ENCODE data around the gene ZBTB42. TPM values are rescaled to one million over a fixed set of nuclear protein-coding genes. Genes with fewer than 3 reads are reported as not detected.

The ZBTB42 gene
- total RNA-seq, 3 donors from 2014 or later = 3.5 to 11.4 (median 9.2) TPM

- TF ChIP-seq CTCF (IDR thresholded peaks at IDR 0.05) (no peak), POLR2AphosphoS5 (IDR thresholded peaks at IDR 0.05) (no peak), POLR2A (IDR thresholded peaks at IDR 0.05) (no peak)
- H3K4me1 ChIP-seq = peaks cover 2 to 4% of the 10 kb centered on the region in 2 donors
- no peaks in the 10 kb centered on the region for H3K36me3 ChIP-seq
- DNase-seq (ENCODE audit: low spot score in 2 of 2) = peak in 1 of 2 donors; percentile 34
- H3K27me3 ChIP-seq = peaks cover 0 to 17% of the 10 kb centered on the region in 2 donors
- H3K4me3 ChIP-seq = no peak overlapping the region
- no peaks in the 10 kb centered on the region for H3K9me3 ChIP-seq
- intact Hi-C loops (cut with DNase I; ENCODE audit: low total_unique reads) = no loop called here
- H3K27ac ChIP-seq = no peak overlapping the region
Observed at GRCh38 chr14:104845033-104845666, 44.2 kb downstream of the ZBTB42 start.

GRCh38 chr14:104845834-104846441, 45.0 kb downstream of the ZBTB42 start:
- TF ChIP-seq POLR2AphosphoS5 (IDR thresholded peaks at IDR 0.05) (no peak), CTCF (IDR thresholded peaks at IDR 0.05) (no peak), POLR2A (IDR thresholded peaks at IDR 0.05) (no peak)
- Histone ChIP-seq H3K36me3 (no peaks in the 10 kb centered on the region), H3K4me3 (no peak overlapping the region), H3K9me3 (no peaks in the 10 kb centered on the region), H3K4me1 (peaks cover 2 to 4% of the 10 kb centered on the region in 2 donors), H3K27ac (no peak overlapping the region), H3K27me3 (peaks cover 0 to 17% of the 10 kb centered on the region in 2 donors)
- peak in 1 of 2 donors; percentile 6 for DNase-seq (ENCODE audit: low spot score in 2 of 2)
- intact Hi-C loops (cut with DNase I; ENCODE audit: low total_unique reads) = no loop called here

- H3K9me3 ChIP-seq = no peaks in the 10 kb centered on the region
- DNase-seq (ENCODE audit: low spot score in 2 of 2) = peak in 1 of 2 donors; percentile 17
- no peaks in the 10 kb centered on the region for H3K36me3 ChIP-seq
- H3K4me1 ChIP-seq = no peaks in the 10 kb centered on the region
- no peak overlapping the region for H3K27ac ChIP-seq
- no peak overlapping the region for H3K4me3 ChIP-seq
- intact Hi-C loops (cut with DNase I; ENCODE audit: low total_unique reads) = no loop called here
- TF ChIP-seq POLR2AphosphoS5 (IDR thresholded peaks at IDR 0.05) = no peak
- TF ChIP-seq POLR2A (IDR thresholded peaks at IDR 0.05) = no peak
- no peaks in the 10 kb centered on the region for H3K27me3 ChIP-seq
Observed at GRCh38 chr14:104852280-104852663, 51.4 kb downstream of the ZBTB42 start.

Other genes starting within 250 kb of the ZBTB42 start
- 10 to 100 TPM in 1 of 3 donors, 1 to 10 TPM in 2; 1.3 to 32.3 (median 4.2) TPM for gene C14orf180, start 221.3 kb upstream of the ZBTB42 start, total RNA-seq
- gene TMEM179, start 196.3 kb upstream of the ZBTB42 start, total RNA-seq = not detected
- gene INF2, start 111.5 kb upstream of the ZBTB42 start, total RNA-seq = 10 to 100 TPM; 31.0 to 70.9 (median 51.5) TPM
- 10 to 100 TPM in 1 of 3 donors, 1 to 10 TPM in 2; 6.9 to 13.0 (median 7.3) TPM for gene ADSS1, start 76.9 kb upstream of the ZBTB42 start, total RNA-seq
- 100 to 1,000 TPM; 181 to 225 (median 223) TPM for gene SIVA1, start 48.0 kb upstream of the ZBTB42 start, total RNA-seq
- gene AKT1, start 5.4 kb upstream of the ZBTB42 start, total RNA-seq = 100 to 1,000 TPM in 2 of 3 donors, 10 to 100 TPM in 1; 91.9 to 119 (median 116) TPM
- gene CEP170B, start 64.2 kb downstream of the ZBTB42 start, total RNA-seq = 10 to 100 TPM; 10.1 to 14.8 (median 13.8) TPM
- gene PLD4, start 123.8 kb downstream of the ZBTB42 start, total RNA-seq = 1 to 10 TPM in 1 of 3 donors, under 1 TPM in 1, not detected in 1; 0.33 to 4.0 TPM
- 10 to 100 TPM; 15.1 to 46.7 (median 19.3) TPM for gene AHNAK2, start 177.3 kb downstream of the ZBTB42 start, total RNA-seq
- 10 to 100 TPM in 1 of 3 donors, 1 to 10 TPM in 2; 4.5 to 17.0 (median 8.8) TPM for gene CLBA1, start 184.7 kb downstream of the ZBTB42 start, total RNA-seq
- 10 to 100 TPM in 2 of 3 donors, 1 to 10 TPM in 1; 5.1 to 10.4 (median 10.2) TPM for gene CDCA4, start 220.0 kb downstream of the ZBTB42 start, total RNA-seq